GM12878 (cell line): ENCODE data around the gene UBE2M. TPM values are rescaled to one million over a fixed set of nuclear protein-coding genes. Genes with fewer than 3 reads are reported as not detected.

Experiments used
- ATAC-seq: fragments of 200-7000 bp; cut with Tn5 transposase; 3 replicates; pipeline ENCODE4 v1.9.1; 2020; ENCODE audit warnings: mild to moderate bottlenecking, moderate library complexity
- BruUV-seq: library from RNA; stranded (reverse); fragments of 400-500 nt; replicated peaks from 2 replicates; lab custom pipeline; 2021; lab: Mats Ljungman, UMichigan
- CTCF ChIA-PET: fragments of 300-600 bp; sonication (Branson Sonifier 250); formaldehyde crosslinking; extraction: SDS; loops from one replicate; lab custom pipeline; 2021; ENCODE audit warnings: inconsistent platforms; lab: Yijun Ruan, JAX
- POLR2A ChIA-PET: fragments of 350-600 bp; formaldehyde crosslinking; extraction: SDS; loops from one replicate; lab custom pipeline; 2021; ENCODE audit warnings: inconsistent platforms; lab: Charles Lee
- RAD21 ChIA-PET: fragments of 300-600 bp; sonication (Branson Sonifier 250); formaldehyde crosslinking; loops from one replicate; lab custom pipeline; 2023; ENCODE audit warnings: antibody characterized with exemption; ENCODE audit not compliant: unreplicated experiment; lab: Charles Lee
- SMC1A ChIA-PET: fragments of 300-600 bp; sonication (Branson Sonifier 250); formaldehyde crosslinking; loops from one replicate; lab custom pipeline; 2023; ENCODE audit not compliant: unreplicated experiment, uncharacterized antibody; lab: Charles Lee
- DNase-seq: peaks from one replicate; pipeline ENCODE4 v3.0.0-alpha.2; 2011; ENCODE audit warnings: low read depth, low spot score
- FAIRE-seq: peaks from 3 replicates; lab custom pipeline; 2011; peaks lifted over from hg19 to GRCh38; lab: Jason Lieb, UNC
- H2AFZ ChIP-seq: 2 replicates; pipeline ENCODE4 v1.6.0; 2011; ENCODE audit warnings: low read depth, low read length, control low read depth; ENCODE audit not compliant: control insufficient read depth
- H3K27ac ChIP-seq: 2 replicates; pipeline ENCODE4 v1.5.1; 2011; ENCODE audit warnings: control low read depth; ENCODE audit not compliant: control insufficient read depth, insufficient read depth
- H3K27me3 ChIP-seq, 2 experiments: replicated peaks in 1 of 2; 2 replicates each; pipeline versions ENCODE4 v1.6.0 to v1.6.1; 2011; ENCODE audit warnings: low read length in 1 of 2; ENCODE audit not compliant: control insufficient read depth in 2 of 2, insufficient read depth in 2 of 2
- H3K36me3 ChIP-seq, 2 experiments: 2 replicates each; pipeline ENCODE4 v1.5.1; 2011; ENCODE audit warnings: low read length in 1 of 2; ENCODE audit not compliant: control insufficient read depth in 2 of 2, insufficient read depth in 2 of 2
- H3K4me1 ChIP-seq: 2 replicates; pipeline ENCODE4 v1.6.1; 2011; ENCODE audit warnings: mild to moderate bottlenecking, low read length, moderate library complexity, mixed read lengths; ENCODE audit not compliant: control insufficient read depth, insufficient read depth
- H3K4me2 ChIP-seq: 2 replicates; pipeline ENCODE4 v1.6.0; 2011; ENCODE audit warnings: control low read depth; ENCODE audit not compliant: control insufficient read depth, insufficient read depth
- H3K4me3 ChIP-seq: fragments of 200-600 bp; sonication (generic); 2 replicates; pipeline ENCODE4 v1.5.1; 2016
- H3K79me2 ChIP-seq: 2 replicates; pipeline ENCODE4 v1.6.0; 2011; ENCODE audit warnings: low read length; ENCODE audit not compliant: control insufficient read depth, insufficient read depth
- H3K9ac ChIP-seq: 2 replicates; pipeline ENCODE4 v1.8.0; 2011; ENCODE audit warnings: low read length, control low read depth, mixed read lengths; ENCODE audit not compliant: control insufficient read depth, insufficient read depth
- H3K9me3 ChIP-seq: replicated peaks from 3 replicates; pipeline ENCODE4 v1.5.1; 2011; ENCODE audit warnings: mild to moderate bottlenecking, low read length; ENCODE audit not compliant: control insufficient read depth, insufficient read depth
- H4K20me1 ChIP-seq: 2 replicates; pipeline ENCODE4 v1.6.0; 2011; ENCODE audit not compliant: control insufficient read depth, insufficient read depth
- POLR2A ChIP-seq: IDR thresholded peaks from 2 replicates; pipeline ENCODE4 v1.6.1; 2011; ENCODE audit warnings: low read depth, mild to moderate bottlenecking, low read length
- POLR2AphosphoS2 ChIP-seq: IDR thresholded peaks from 2 replicates; pipeline ENCODE4 v1.6.1; 2011; ENCODE audit warnings: low read depth, mild to moderate bottlenecking, low read length, improper control_type of control experiment, moderate library complexity
- RAD21 ChIP-seq: IDR thresholded peaks from 2 replicates; pipeline ENCODE4 v1.6.1; 2011; ENCODE audit warnings: mild to moderate bottlenecking, low read depth, low read length, moderate library complexity; ENCODE audit not compliant: insufficient read depth
- SPI1 ChIP-seq: IDR thresholded peaks from 2 replicates; pipeline ENCODE4 v1.6.1; 2011; ENCODE audit warnings: low read depth, mild to moderate bottlenecking, low read length, moderate library complexity, borderline replicate concordance; ENCODE audit not compliant: insufficient read depth
- ZBTB11 ChIP-seq: fragments of 450-650 bp; formaldehyde crosslinking; IDR thresholded peaks from 2 replicates; pipeline ENCODE4 v1.5.0; 2022; ENCODE audit warnings: mild to moderate bottlenecking, missing genetic modification characterization
- ZNF622 ChIP-seq: fragments of 450-650 bp; IDR thresholded peaks from 2 replicates; pipeline ENCODE4 v1.6.1; 2017; ENCODE audit warnings: mild to moderate bottlenecking, inconsistent platforms
- WGBS: methylation state at CpG from one replicate; pipeline ENCODE4 v1.1.6; 2016; ENCODE audit warnings: low lambda C conversion rate; ENCODE audit not compliant: insufficient replicate concordance, insufficient coverage; ENCODE audit errors: missing lambda C conversion rate; 5-methylcytosine and 5-hydroxymethylcytosine counted together
- in situ Hi-C: fragments of 300-500 bp; cut with MboI; formaldehyde crosslinking; loops from 9 replicates; pipeline ENCODE4 v1.14.3; 2018; ENCODE audit warnings: mixed read lengths
- intact Hi-C: fragments of 100-400 bp; cut with micrococcal nuclease; formaldehyde crosslinking; loops from one replicate; pipeline ENCODE4 v1.14.2; 2022; ENCODE audit not compliant: unreplicated experiment
- polyA plus RNA-seq, 11 experiments: library from polyadenylated mRNA; depleted of rRNA in 4 of 11; unstranded in 6 of 11; stranded (reverse) in 5 of 11; fragments of >200 nt; fragmentation: Nextera tagmentation in 4 of 11; fragmentation: Illumina TruSeq in 1 of 11; extraction: Ambion mirVana in 4 of 11; extraction: Trizol in 1 of 11; gene quantifications; 1 replicate in 1 of 11; 2 replicates in 10 of 11; pipeline versions ENCODE4 v1.2.1 to v1.2.3, GENCODE V29; 2011 to 2016; ENCODE audit warnings: inconsistent platforms in 2 of 11, missing spikeins in 2 of 11, low read depth in 1 of 11
- total RNA-seq, 4 experiments: library from RNA; depleted of rRNA in 3 of 4; stranded (reverse); fragments of >200 nt in 3 of 4; fragmentation: Illumina TruSeq in 1 of 4; extraction: Trizol in 1 of 4; gene quantifications; 2 replicates each; pipeline versions ENCODE4 v1.2.1 to v1.2.3, GENCODE V29; 2013 to 2021

UBE2M gene
- total and polyA plus RNA-seq, 10 of the 15 experiments (the other 5 are each of a cell fraction or from before 2014, with no cell fraction given): 1.4 to 105 (median 73.9) TPM

- Histone ChIP-seq H3K27ac (peak overlapping the region; percentile 88), H3K4me2 (peak overlapping the region; percentile 60), H2AFZ (no peak overlapping the region; the same call in 1 of the 2 replicates), H3K36me3 (peaks cover 0 to 8% of the 10 kb centered on the region in 2 experiments; a peak in 3 of 4 replicates), H3K79me2 (peaks cover 39% of the 10 kb centered on the region), H3K4me1 (peaks cover 23% of the 10 kb centered on the region), H3K27me3 (no peaks in the 10 kb centered on the region), H3K9ac (peak overlapping the region; percentile 90), H4K20me1 (no peaks in the 10 kb centered on the region), H3K4me3 (peak overlapping the region; percentile 89), H3K9me3 (no peaks in the 10 kb centered on the region)
- in situ Hi-C loops (no loop called here), intact Hi-C loops (loop anchor here (1.0 to 5.0 kb wide), 4 partner anchors 42 to 191 kb away; partner anchors contain the start of genes MZF1, ZNF446, ZNF837 and ZSCAN22)
- 3% methylated on average over 22 of the region's 22 CpGs for WGBS
- POLR2A ChIA-PET: interaction anchor here (0.7 to 3.0 kb wide), 7 partner anchors 29 to 240 kb away, joined by 3 to 16 read pairs (median 5); partner anchors contain the start of genes CHMP2A and UBE2M
- FAIRE-seq (no peak), DNase-seq (no peak), ATAC-seq (no peak)
- CTCF ChIA-PET: interaction anchor here (0.9 to 4.2 kb wide), 13 partner anchors 14 to 780 kb away, joined by 3 to 67 read pairs (median 8); partner anchors contain the start of genes CHMP2A, ZNF274, ZNF497 and ZSCAN22
- TF ChIP-seq POLR2AphosphoS2 (peak; percentile 44; the same call in 1 of the 2 replicates), ZBTB11 (CRISPR knock-in tag) (no peak), ZNF622 (no peak), RAD21 (no peak), POLR2A (0 out of 2 replicates have a peak, but pooled peaks have one; percentile 3), SPI1 (peak; percentile 51; the same call in 1 of the 2 replicates)
- SMC1A ChIA-PET: interaction anchor here (1.2 to 3.6 kb wide), 4 partner anchors 19 to 1019 kb away, joined by 3 to 43 read pairs (median 3); partner anchors contain the start of gene ZNF773
- RAD21 ChIA-PET: interaction anchor here (0.6 to 4.0 kb wide), 4 partner anchors 35 to 137 kb away, joined by 3 to 50 read pairs (median 14); no protein-coding TSS in a partner anchor
- BruUV-seq: no TSS peak
Measured at GRCh38 chr19:58518256-58519086, 39.9 kb downstream of the UBE2M start.
